Keratinocyte (primary cell): ENCODE results near the gene CLDN14.

ENCODE experiments used
- CTCF ChIP-seq, 3 experiments: IDR thresholded peaks in 1 of 3; conservative IDR thresholded peaks in 1 of 3; optimal IDR thresholded peaks in 1 of 3; 2 replicates in 2 of 3; 3 replicates in 1 of 3; pipeline versions ENCODE3 to v1.5.1; 2011; ENCODE audit warnings: low read length in 3 of 3, mild to moderate bottlenecking in 3 of 3, moderate library complexity in 2 of 3, control low read depth in 1 of 3, inconsistent platforms in 1 of 3; ENCODE audit not compliant: insufficient read depth in 2 of 3; ENCODE audit errors: extremely low read depth in 1 of 3
- EZH2 ChIP-seq: IDR thresholded peaks from one replicate; pipeline ENCODE4 v1.6.1; 2012; ENCODE audit warnings: inconsistent platforms, mild to moderate bottlenecking, low read length, moderate library complexity

DNA sequence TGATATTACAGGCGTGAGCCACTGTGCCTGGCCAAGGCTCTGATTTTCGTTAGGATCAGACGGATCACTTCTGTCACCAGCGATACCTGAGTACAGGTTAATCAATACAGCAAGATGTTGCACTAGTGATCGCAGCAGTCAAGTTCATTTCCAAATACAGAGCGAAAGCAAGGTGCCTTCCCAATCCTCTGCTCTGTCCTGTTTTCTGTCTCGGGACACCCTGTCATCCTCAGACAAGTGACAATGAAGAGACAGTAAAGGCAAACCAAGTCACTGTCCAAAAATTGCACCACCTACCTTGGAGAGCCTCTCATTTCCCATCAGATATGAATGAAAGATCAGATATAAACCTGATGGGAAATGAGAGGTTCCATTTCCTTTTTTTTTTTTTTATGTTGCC lies 5.6 kb upstream of the CLDN14 start:
- no peak for TF ChIP-seq CTCF (optimal IDR thresholded peaks at IDR 0.05 in 1 of 3, IDR thresholded peaks at IDR 0.05 in 1 of 3, conservative IDR thresholded peaks at IDR 0.05 in 1 of 3; ENCODE audit: extremely low read depth in 1 of 3, insufficient read depth in 2 of 3, low read length in 3 of 3)
- TF ChIP-seq EZH2, result no peak
